MM.1S (cell line): ENCODE results near the gene KRTAP5-7.

Source experiments
- DNase-seq: peaks from one replicate; pipeline ENCODE4 v3.0.0-alpha.2; 2015
- H2AFZ ChIP-seq: fragments of 300-600 bp; sonication (generic); 2 replicates; pipeline ENCODE4 v1.6.0; 2016; ENCODE audit warnings: antibody characterized with exemption, low read length
- H3F3A ChIP-seq: fragments of 300-600 bp; sonication (generic); 2 replicates; pipeline ENCODE4 v1.6.1; 2016; ENCODE audit warnings: mild to moderate bottlenecking, antibody characterized with exemption, low read length, moderate library complexity, mixed read lengths; ENCODE audit not compliant: insufficient read depth
- H3K27ac ChIP-seq: fragments of 300-600 bp; sonication (generic); 2 replicates; pipeline ENCODE4 v1.5.1; 2016; ENCODE audit warnings: mild to moderate bottlenecking, low read length
- H3K27me3 ChIP-seq: fragments of 300-600 bp; sonication (generic); replicated peaks from 2 replicates; pipeline ENCODE4 v1.6.0; 2016; ENCODE audit warnings: low read length; ENCODE audit not compliant: insufficient read depth
- H3K36me3 ChIP-seq: fragments of 300-600 bp; sonication (generic); replicated peaks from 2 replicates; pipeline ENCODE4 v1.6.1; 2016; ENCODE audit warnings: mild to moderate bottlenecking, low read length, mixed read lengths; ENCODE audit not compliant: insufficient read depth
- H3K4me1 ChIP-seq: fragments of 300-600 bp; sonication (generic); 2 replicates; pipeline ENCODE4 v1.6.1; 2016; ENCODE audit warnings: low read length, mixed read lengths
- H3K4me2 ChIP-seq: fragments of 300-600 bp; sonication (generic); 2 replicates; pipeline ENCODE4 v1.6.0; 2016; ENCODE audit warnings: low read depth, low read length
- H3K4me3 ChIP-seq: fragments of 300-600 bp; sonication (generic); 2 replicates; pipeline ENCODE4 v1.5.1; 2016; ENCODE audit warnings: low read length, mixed read lengths
- H3K79me2 ChIP-seq: fragments of 300-600 bp; sonication (generic); 2 replicates; pipeline ENCODE4 v1.6.1; 2016; ENCODE audit warnings: mixed run types, low read length, mixed read lengths
- H3K9ac ChIP-seq: fragments of 300-600 bp; sonication (generic); 2 replicates; pipeline ENCODE4 v1.6.1; 2016; ENCODE audit warnings: low read length, mixed read lengths
- H3K9me2 ChIP-seq: fragments of 300-600 bp; sonication (generic); replicated peaks from 2 replicates; pipeline ENCODE4 v1.6.1; 2016; ENCODE audit warnings: mild to moderate bottlenecking, low read length, mixed read lengths; ENCODE audit not compliant: insufficient read depth
- H3K9me3 ChIP-seq: fragments of 300-600 bp; sonication (generic); replicated peaks from 2 replicates; pipeline ENCODE4 v1.6.1; 2016; ENCODE audit warnings: mild to moderate bottlenecking, low read length, mixed read lengths; ENCODE audit not compliant: insufficient read depth
- H4K20me1 ChIP-seq: fragments of 300-600 bp; sonication (generic); 2 replicates; pipeline ENCODE4 v1.6.1; 2016; ENCODE audit warnings: mild to moderate bottlenecking, low read length, moderate library complexity, mixed read lengths; ENCODE audit not compliant: insufficient read depth
- EZH2 ChIP-seq: fragments of 300-600 bp; sonication (generic); optimal IDR thresholded peaks from 2 replicates; pipeline ENCODE3; 2017; ENCODE audit warnings: low read depth, mild to moderate bottlenecking, antibody characterized with exemption, low read length, mixed read lengths
- EZH2phosphoT487 ChIP-seq: fragments of 300-600 bp; sonication (generic); IDR thresholded peaks from 2 replicates; pipeline ENCODE4 v1.6.1; 2018; ENCODE audit warnings: antibody characterized with exemption, low read length
- TF ChIP-seq, protein P1 (sequence below): fragments of 300-600 bp; sonication (generic); IDR thresholded peaks from 2 replicates; pipeline ENCODE4 v1.5.1; 2016; ENCODE audit warnings: antibody characterized with exemption, low read length, mixed read lengths

Gene KRTAP5-7

DNA sequence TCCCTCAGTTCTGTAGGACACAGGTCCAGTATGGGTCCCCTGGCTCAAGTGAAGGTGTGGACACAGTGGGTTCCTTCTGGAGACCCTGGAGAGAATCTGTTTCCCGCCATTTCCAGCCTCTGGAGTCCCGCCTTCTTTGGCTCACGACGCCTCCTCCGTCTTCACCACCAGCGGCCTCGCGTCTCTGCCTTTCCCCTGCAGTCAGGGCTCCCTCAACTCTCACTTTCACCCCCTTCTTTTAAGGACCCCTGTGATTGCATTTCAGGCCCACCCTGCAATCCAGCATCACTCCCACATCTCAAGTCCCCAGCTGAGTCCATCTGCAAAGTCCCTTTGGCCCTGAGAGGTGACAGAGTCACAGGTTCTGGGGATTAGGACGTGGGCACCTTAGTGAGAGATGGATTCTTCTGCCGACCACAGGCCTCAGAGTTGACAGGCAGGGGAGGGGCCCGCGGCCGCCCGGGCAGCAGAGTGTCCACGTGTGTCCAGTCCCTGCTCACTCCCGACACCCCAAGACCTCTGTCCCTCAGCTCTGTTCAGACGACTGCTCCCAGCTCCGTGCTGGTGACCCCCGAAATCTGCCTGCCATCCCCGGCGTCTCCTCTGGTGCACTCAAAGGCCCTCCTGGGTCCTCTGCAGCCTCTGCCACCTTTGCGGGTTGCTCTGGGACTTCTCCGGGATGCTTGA lies 36.9 kb upstream of the KRTAP5-7 start:
- Histone ChIP-seq H4K20me1 (no peaks in the 10 kb centered on the region), H3K4me3 (no peak overlapping the region), H3K9me3 (no peaks in the 10 kb centered on the region), H3K4me1 (no peaks in the 10 kb centered on the region), H2AFZ (no peak overlapping the region), H3K9me2 (no peaks in the 10 kb centered on the region), H3F3A (no peaks in the 10 kb centered on the region), H3K4me2 (no peak overlapping the region), H3K79me2 (no peaks in the 10 kb centered on the region), H3K27ac (no peak overlapping the region), H3K27me3 (no peaks in the 10 kb centered on the region), H3K36me3 (no peaks in the 10 kb centered on the region), H3K9ac (no peak overlapping the region)
- no peak for TF ChIP-seq EZH2phosphoT487
- no peak for TF ChIP-seq EZH2
- TF ChIP-seq, protein P1, sequence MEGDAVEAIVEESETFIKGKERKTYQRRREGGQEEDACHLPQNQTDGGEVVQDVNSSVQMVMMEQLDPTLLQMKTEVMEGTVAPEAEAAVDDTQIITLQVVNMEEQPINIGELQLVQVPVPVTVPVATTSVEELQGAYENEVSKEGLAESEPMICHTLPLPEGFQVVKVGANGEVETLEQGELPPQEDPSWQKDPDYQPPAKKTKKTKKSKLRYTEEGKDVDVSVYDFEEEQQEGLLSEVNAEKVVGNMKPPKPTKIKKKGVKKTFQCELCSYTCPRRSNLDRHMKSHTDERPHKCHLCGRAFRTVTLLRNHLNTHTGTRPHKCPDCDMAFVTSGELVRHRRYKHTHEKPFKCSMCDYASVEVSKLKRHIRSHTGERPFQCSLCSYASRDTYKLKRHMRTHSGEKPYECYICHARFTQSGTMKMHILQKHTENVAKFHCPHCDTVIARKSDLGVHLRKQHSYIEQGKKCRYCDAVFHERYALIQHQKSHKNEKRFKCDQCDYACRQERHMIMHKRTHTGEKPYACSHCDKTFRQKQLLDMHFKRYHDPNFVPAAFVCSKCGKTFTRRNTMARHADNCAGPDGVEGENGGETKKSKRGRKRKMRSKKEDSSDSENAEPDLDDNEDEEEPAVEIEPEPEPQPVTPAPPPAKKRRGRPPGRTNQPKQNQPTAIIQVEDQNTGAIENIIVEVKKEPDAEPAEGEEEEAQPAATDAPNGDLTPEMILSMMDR: no peak
- no peak for DNase-seq

DNA sequence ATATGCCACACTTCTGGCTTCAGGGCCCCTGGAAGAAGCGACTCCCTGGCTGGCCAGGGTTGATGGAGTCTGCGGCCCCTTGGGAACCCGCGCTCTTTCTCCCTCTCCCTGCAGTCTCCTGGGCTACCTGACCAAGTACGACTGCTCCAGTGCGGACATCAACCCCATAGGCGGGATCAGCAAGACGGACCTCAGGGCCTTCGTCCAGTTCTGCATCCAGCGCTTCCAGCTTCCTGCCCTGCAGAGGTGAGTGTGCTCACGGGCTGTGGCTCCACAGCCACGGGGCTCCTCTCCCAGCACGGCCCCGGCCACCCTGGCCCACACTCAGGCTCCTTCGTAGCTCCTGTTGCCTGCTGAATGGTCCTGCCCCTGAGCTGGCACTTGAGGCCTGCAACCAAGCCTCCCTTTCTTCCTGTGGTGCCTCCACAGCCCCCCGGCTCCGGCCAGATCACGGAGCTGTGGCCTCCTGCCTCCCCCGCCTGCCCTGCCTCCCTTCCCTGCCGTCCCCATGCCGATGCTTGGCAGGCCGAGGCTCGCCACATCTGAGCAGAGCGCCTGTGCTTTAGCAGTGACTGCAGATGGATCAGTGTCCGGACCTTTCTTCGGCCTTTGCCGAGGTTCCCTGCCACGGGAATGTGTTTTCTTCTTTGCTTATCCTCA lies 36.2 kb upstream of the KRTAP5-7 start:
- H4K20me1 ChIP-seq: no peaks in the 10 kb centered on the region

DNA sequence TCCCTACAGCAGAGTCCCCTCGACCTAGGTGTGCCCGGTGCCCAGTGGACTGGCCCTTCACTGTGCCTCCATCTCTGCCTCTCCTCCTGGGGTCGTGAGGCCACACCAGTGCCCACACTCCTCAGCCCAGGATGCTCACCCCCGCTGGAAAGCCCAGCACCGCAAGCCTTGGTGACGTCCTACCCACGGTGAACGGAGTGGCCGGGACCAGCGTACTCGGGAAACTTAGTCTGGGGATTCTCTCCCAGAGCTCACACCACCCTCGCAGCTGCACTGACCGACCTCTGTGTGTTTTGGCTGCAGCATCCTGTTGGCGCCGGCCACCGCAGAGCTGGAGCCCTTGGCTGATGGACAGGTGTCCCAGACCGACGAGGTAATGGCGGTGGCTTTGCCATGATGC lies 35.5 kb upstream of the KRTAP5-7 start:
- no peaks in the 10 kb centered on the region for H3K4me1 ChIP-seq
- no peaks in the 10 kb centered on the region for H3F3A ChIP-seq
- no peak for TF ChIP-seq EZH2phosphoT487
- TF ChIP-seq, protein P1: no peak
- no peak for DNase-seq
- no peak overlapping the region for H3K4me2 ChIP-seq
- no peaks in the 10 kb centered on the region for H3K36me3 ChIP-seq
- no peak overlapping the region for H2AFZ ChIP-seq
- H3K9me3 ChIP-seq: no peaks in the 10 kb centered on the region
- no peaks in the 10 kb centered on the region for H4K20me1 ChIP-seq
- no peak overlapping the region for H3K9ac ChIP-seq
- no peak overlapping the region for H3K4me3 ChIP-seq
- no peaks in the 10 kb centered on the region for H3K79me2 ChIP-seq
- no peak overlapping the region for H3K27ac ChIP-seq
- H3K27me3 ChIP-seq: no peaks in the 10 kb centered on the region
- no peaks in the 10 kb centered on the region for H3K9me2 ChIP-seq

More for the DNA sequence above, 36.2 kb upstream of the KRTAP5-7 start:
- H3K9me2 ChIP-seq: no peaks in the 10 kb centered on the region
- no peaks in the 10 kb centered on the region for H3F3A ChIP-seq
- no peak for DNase-seq
- TF ChIP-seq, protein P1: no peak
- TF ChIP-seq EZH2 (no peak), EZH2phosphoT487 (no peak)
- H3K9me3 ChIP-seq: no peaks in the 10 kb centered on the region
- H3K9ac ChIP-seq: no peak overlapping the region
- no peak overlapping the region for H3K27ac ChIP-seq
- no peaks in the 10 kb centered on the region for H3K4me1 ChIP-seq
- no peak overlapping the region for H3K4me3 ChIP-seq
- H3K79me2 ChIP-seq: no peaks in the 10 kb centered on the region
- H3K4me2 ChIP-seq: no peak overlapping the region
- H3K36me3 ChIP-seq: no peaks in the 10 kb centered on the region
- no peak overlapping the region for H2AFZ ChIP-seq
- H3K27me3 ChIP-seq: no peaks in the 10 kb centered on the region
